K562 (cell line): ENCODE measurements around the gene ZMIZ1. TPM values are rescaled to one million over a fixed set of nuclear protein-coding genes. Genes with fewer than 3 reads are reported as not detected.

Experiments used
- ATAC-seq: fragments of 200-7000 bp; cut with Tn5 transposase; 3 replicates; pipeline ENCODE4 v1.9.1; 2020; ENCODE audit warnings: moderate library complexity
- BruUV-seq: library from RNA; stranded (reverse); fragments of 400-500 nt; replicated peaks from 2 replicates; lab custom pipeline; 2021; lab: Mats Ljungman, UMichigan
- CTCF ChIA-PET: fragments of 300-600 bp; formaldehyde crosslinking; extraction: SDS; loops from one replicate; lab custom pipeline; 2021; ENCODE audit warnings: low intra/inter-chr PET ratio; lab: Yijun Ruan, JAX
- POLR2A ChIA-PET: fragments of 300-600, 350-650 bp; sonication (Branson Sonifier 250); formaldehyde crosslinking; extraction: SDS; loops from one replicate; lab custom pipeline; 2021; ENCODE audit warnings: antibody characterized with exemption, inconsistent platforms; lab: Yijun Ruan, JAX
- DNase-seq, 4 experiments: peaks; one replicate each; pipeline versions ENCODE4 v3.0.0 to v3.0.0-alpha.2; 2011 to 2018; ENCODE audit warnings: low spot score in 3 of 4, mixed read lengths in 3 of 4; ENCODE audit errors: extremely low read depth in 1 of 4
- FAIRE-seq: peaks from 2 replicates; lab custom pipeline; 2011; peaks lifted over from hg19 to GRCh38; lab: Jason Lieb, UNC
- H2AFZ ChIP-seq: 2 replicates; pipeline ENCODE4 v1.6.0; 2011; ENCODE audit warnings: low read depth, low read length, control low read depth, inconsistent platforms
- H3K27ac ChIP-seq: fragments of 200-600 bp; 3 replicates; pipeline ENCODE4 v1.8.0; 2011; ENCODE audit warnings: low read depth, mild to moderate bottlenecking, control low read depth, inconsistent platforms, low read length, moderate library complexity, mixed read lengths; ENCODE audit errors: extremely low read depth
- H3K27me3 ChIP-seq, 2 experiments: fragments of 300-600 bp in 1 of 2; 2 replicates in 1 of 2; 3 replicates in 1 of 2; pipeline versions ENCODE4 v1.6.0 to v1.8.0; 2011; ENCODE audit warnings: inconsistent platforms in 2 of 2, low read length in 2 of 2, mild to moderate bottlenecking in 1 of 2, mixed read lengths in 1 of 2, moderate library complexity in 1 of 2; ENCODE audit not compliant: control insufficient read depth in 2 of 2, insufficient read depth in 2 of 2
- H3K36me3 ChIP-seq: fragments of 300-600 bp; 3 replicates; pipeline ENCODE4 v1.8.0; 2011; ENCODE audit warnings: mild to moderate bottlenecking, low read length, inconsistent platforms; ENCODE audit not compliant: control insufficient read depth, insufficient read depth
- H3K4me1 ChIP-seq, 2 experiments: fragments of 200-600 bp in 1 of 2; replicated peaks in 1 of 2; 2 replicates in 1 of 2; 3 replicates in 1 of 2; pipeline versions ENCODE4 v1.5.1 to v1.8.0; 2011; ENCODE audit warnings: inconsistent platforms in 2 of 2, low read length in 2 of 2, mild to moderate bottlenecking in 1 of 2, mixed read lengths in 1 of 2, moderate library complexity in 1 of 2; ENCODE audit not compliant: control insufficient read depth in 2 of 2, insufficient read depth in 2 of 2
- H3K4me2 ChIP-seq: 2 replicates; pipeline ENCODE4 v1.6.1; 2011; ENCODE audit warnings: low read length, control low read depth, inconsistent platforms, mixed read lengths; ENCODE audit not compliant: insufficient read depth
- H3K4me3 ChIP-seq: fragments of 200-600 bp; sonication (generic), shearing (Covaris generic); 2 replicates; pipeline ENCODE4 v1.5.1; 2016; ENCODE audit warnings: control low read depth, inconsistent platforms
- H3K79me2 ChIP-seq: fragments of 200-600 bp; 3 replicates; pipeline ENCODE4 v1.8.0; 2011; ENCODE audit warnings: low read length, inconsistent platforms; ENCODE audit not compliant: control insufficient read depth, insufficient read depth
- H3K9ac ChIP-seq, 2 experiments: 2 replicates each; pipeline versions ENCODE4 v1.6.0 to v1.6.1; 2011; ENCODE audit warnings: low read depth in 2 of 2, low read length in 2 of 2, control low read depth in 1 of 2, inconsistent platforms in 1 of 2, mild to moderate bottlenecking in 1 of 2, mixed read lengths in 1 of 2; ENCODE audit not compliant: insufficient read depth in 1 of 2
- H3K9me1 ChIP-seq: one replicate; pipeline ENCODE4 v1.6.0; 2011; ENCODE audit warnings: inconsistent platforms, mild to moderate bottlenecking, low read length, moderate library complexity; ENCODE audit not compliant: control insufficient read depth, insufficient read depth
- H3K9me3 ChIP-seq: replicated peaks from 2 replicates; pipeline ENCODE4 v1.5.1; 2011; ENCODE audit warnings: low read depth, low read length, inconsistent platforms; ENCODE audit not compliant: control insufficient read depth, insufficient read depth
- H4K20me1 ChIP-seq: replicated peaks from 2 replicates; pipeline ENCODE4 v1.6.1; 2011; ENCODE audit warnings: low read length, inconsistent platforms, mixed read lengths; ENCODE audit not compliant: control insufficient read depth, insufficient read depth
- C11orf30 ChIP-seq: fragments of 450-650 bp; IDR thresholded peaks from 2 replicates; pipeline ENCODE4 v1.6.1; 2016; ENCODE audit warnings: low read depth, mild to moderate bottlenecking
- HLTF ChIP-seq: fragments of 450-650 bp; IDR thresholded peaks from 2 replicates; pipeline ENCODE4 v1.6.1; 2016
- MED1 ChIP-seq: sonication (generic); formaldehyde crosslinking; IDR thresholded peaks from 2 replicates; pipeline ENCODE4 v1.8.1; 2023; ENCODE audit warnings: missing genetic modification reagents, borderline replicate concordance
- SNIP1 ChIP-seq: fragments of 450-650 bp; IDR thresholded peaks from 2 replicates; pipeline ENCODE4 v1.7.1; 2017; ENCODE audit warnings: low read depth, mild to moderate bottlenecking
- SUPT5H ChIP-seq: fragments of 450-650 bp; IDR thresholded peaks from 2 replicates; pipeline ENCODE4 v1.6.1; 2016
- TEAD4 ChIP-seq, 2 experiments: sonication (generic) in 1 of 2; formaldehyde crosslinking in 1 of 2; IDR thresholded peaks; 2 replicates each; pipeline versions ENCODE4 v1.6.1 to v1.8.0; 2012 to 2022; ENCODE audit warnings: borderline replicate concordance in 1 of 2, inconsistent platforms in 1 of 2, low read length in 1 of 2, mild to moderate bottlenecking in 1 of 2, missing genetic modification reagents in 1 of 2
- ZC3H11A ChIP-seq: IDR thresholded peaks from 2 replicates; pipeline ENCODE4 v1.6.1; 2012; ENCODE audit warnings: low read depth, low read length, improper control_type of control experiment
- ZNF77 ChIP-seq: fragments of 250-450 bp; sonication (Bioruptor Pico); IDR thresholded peaks from 2 replicates; pipeline ENCODE4 v1.5.0; 2020
- WGBS: fragments of 100-300 bp; shearing (Covaris generic); methylation state at CpG from one replicate; pipeline ENCODE4 v1.1.6; 2016; ENCODE audit warnings: low coverage, mixed read lengths; ENCODE audit not compliant: insufficient coverage; ENCODE audit errors: missing lambda C conversion rate; 5-methylcytosine and 5-hydroxymethylcytosine counted together
- in situ Hi-C: fragments of 300-500 bp; cut with MboI; formaldehyde crosslinking; loops from 4 replicates; pipeline ENCODE4 v1.15.0; 2018; ENCODE audit warnings: inconsistent platforms, mixed read lengths
- intact Hi-C: fragments of 100-400 bp; cut with micrococcal nuclease; formaldehyde crosslinking; loops from 2 replicates; pipeline ENCODE4 v1.14.2; 2022
- polyA plus RNA-seq, 8 experiments: library from polyadenylated mRNA; depleted of rRNA in 4 of 8; stranded (reverse) in 5 of 8; unstranded in 3 of 8; fragments of >200 nt; fragmentation: Nextera tagmentation in 2 of 8; fragmentation: Illumina TruSeq in 1 of 8; extraction: Ambion mirVana in 2 of 8; extraction: Trizol in 1 of 8; gene quantifications; 2 replicates each; pipeline versions ENCODE4 v1.2.1 to v1.2.3, GENCODE V29; 2011 to 2014; ENCODE audit warnings: inconsistent platforms in 1 of 8, missing spikeins in 1 of 8
- total RNA-seq, 7 experiments: library from RNA; depleted of rRNA in 6 of 7; stranded (reverse); fragments of >200 nt in 6 of 7; fragmentation: Illumina TruSeq in 2 of 7; extraction: Trizol in 2 of 7; gene quantifications; 2 replicates each; pipeline versions ENCODE4 v1.2.1 to v1.2.3, GENCODE V29; 2011 to 2021; ENCODE audit warnings: low replicate concordance in 1 of 7

The ZMIZ1 gene
- total and polyA plus RNA-seq, 9 of the 15 experiments (the other 6 are each of a cell fraction or from before 2014, with no cell fraction given) = 1.0 to 37.3 (median 4.3) TPM

DNA sequence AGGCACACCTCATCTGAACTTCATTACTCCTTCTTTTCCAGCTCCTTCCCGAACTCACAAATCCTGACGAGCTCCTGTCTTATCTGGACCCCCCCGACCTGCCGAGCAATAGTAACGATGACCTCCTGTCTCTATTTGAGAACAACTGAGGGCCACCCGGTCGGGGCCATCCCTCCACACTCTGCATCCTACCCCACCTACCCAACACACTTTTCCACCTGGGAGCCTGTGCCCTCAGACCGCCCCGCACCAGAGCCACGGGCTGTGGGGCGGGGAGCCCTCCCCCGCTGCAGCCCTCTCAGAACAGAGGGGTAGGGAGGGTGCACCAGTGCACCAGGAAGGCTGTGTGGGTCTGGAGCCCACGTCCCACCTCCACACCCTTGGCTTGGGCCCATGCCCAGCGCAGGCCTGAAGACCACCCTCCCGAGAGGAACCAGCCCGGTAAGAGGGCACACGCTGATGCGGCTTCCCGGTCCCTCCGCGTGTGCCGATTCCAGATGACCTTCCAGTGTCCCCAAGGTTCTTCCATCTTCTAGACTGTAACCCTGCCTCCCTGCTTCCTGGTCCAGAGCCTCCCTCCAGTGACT, 243.9 kb downstream of the ZMIZ1 start:
- Histone ChIP-seq H3K27ac (no peak overlapping the region), H3K9me3 (no peaks in the 10 kb centered on the region), H2AFZ (no peak overlapping the region), H3K27me3 (no peaks in the 10 kb centered on the region), H3K4me3 (no peak overlapping the region), H3K79me2 (no peaks in the 10 kb centered on the region), H3K9me1 (peaks cover 6% of the 10 kb centered on the region), H3K36me3 (peaks cover 31% of the 10 kb centered on the region; the same call in 2 of the 3 replicates), H3K4me2 (no peak overlapping the region), H3K4me1 (peaks cover 11 to 37% of the 10 kb centered on the region in 2 experiments), H3K9ac (peak overlapping the region in 1 of 2 experiments; percentile 29; a peak in 1 of 4 replicates), H4K20me1 (no peaks in the 10 kb centered on the region)
- BruUV-seq = no TSS peak
- in situ Hi-C loops = no loop called here
- ChIA-PET POLR2A (interaction anchor here (0.6 kb wide), 1 partner anchor 889 kb away, joined by 4 read pairs; no protein-coding TSS in a partner anchor), CTCF (no interaction called here)
- no peak for TF ChIP-seq ZNF77
- TF ChIP-seq ZC3H11A = no peak
- no peak for TF ChIP-seq HLTF
- no peak for TF ChIP-seq MED1
- TF ChIP-seq TEAD4 (IDR thresholded peaks at IDR 0.05; ENCODE audit: low read length) = no peak
- no peak for TF ChIP-seq TEAD4 (CRISPR knock-in tag; IDR thresholded peaks at IDR 0.05; ENCODE audit: borderline replicate concordance)
- no peak for TF ChIP-seq C11orf30
- TF ChIP-seq SNIP1 = no peak
- no peak for TF ChIP-seq SUPT5H
- 84% methylated on average over 21 of the region's 22 CpGs for WGBS
- DNase-seq = no peak
- intact Hi-C loops = no loop called here
- FAIRE-seq = no peak
- no peak for ATAC-seq
